Measurements from ENCODE around the gene BBS9. TPM values are rescaled to one million over a fixed set of nuclear protein-coding genes. Genes with fewer than 3 reads are reported as not detected.

BBS9 gene
- total RNA-seq, 1 donor from 2014 or later = 28.4 TPM

- no peaks in the 10 kb centered on the region for H3K4me1 ChIP-seq
- DNase-seq = no peak
- no peak for ATAC-seq
- intact Hi-C loops (cut with DNase I) = no loop called here
- no peaks in the 10 kb centered on the region for H3K36me3 ChIP-seq
- no peaks in the 10 kb centered on the region for H3K9me3 ChIP-seq
- H3K27ac ChIP-seq = no peak overlapping the region
- no peaks in the 10 kb centered on the region for H3K27me3 ChIP-seq (ENCODE audit: low read depth)
- no peak for TF ChIP-seq CTCF (IDR thresholded peaks at IDR 0.05)
- no peak overlapping the region for H3K4me3 ChIP-seq
Observed at GRCh38 chr7:33357846-33358245, 228.5 kb downstream of the BBS9 start.

- ATAC-seq (no peak), DNase-seq (no peak)
- Histone ChIP-seq H3K27ac (no peak overlapping the region), H3K4me3 (no peak overlapping the region), H3K9me3 (no peaks in the 10 kb centered on the region), H3K27me3 (ENCODE audit: low read depth) (no peaks in the 10 kb centered on the region), H3K36me3 (peaks cover 6% of the 10 kb centered on the region), H3K4me1 (no peaks in the 10 kb centered on the region)
- TF ChIP-seq CTCF (IDR thresholded peaks at IDR 0.05) = no peak
- intact Hi-C loops (cut with DNase I) = no loop called here
Observed at GRCh38 chr7:33369888-33370287, 240.5 kb downstream of the BBS9 start.

- ATAC-seq (no peak), DNase-seq (no peak)
- H3K4me1 ChIP-seq = no peaks in the 10 kb centered on the region
- no peak overlapping the region for H3K4me3 ChIP-seq
- no peak for TF ChIP-seq CTCF (IDR thresholded peaks at IDR 0.05)
- H3K27ac ChIP-seq = no peak overlapping the region
- H3K36me3 ChIP-seq = no peaks in the 10 kb centered on the region
- no peaks in the 10 kb centered on the region for H3K9me3 ChIP-seq
- H3K27me3 ChIP-seq (ENCODE audit: low read depth) = no peaks in the 10 kb centered on the region
- intact Hi-C loops (cut with DNase I) = no loop called here
Observed at GRCh38 chr7:33373195-33373594, 243.8 kb downstream of the BBS9 start.

- intact Hi-C loops (cut with DNase I) = no loop called here
- Histone ChIP-seq H3K4me3 (no peak overlapping the region), H3K27ac (no peak overlapping the region), H3K9me3 (no peaks in the 10 kb centered on the region), H3K27me3 (ENCODE audit: low read depth) (no peaks in the 10 kb centered on the region), H3K4me1 (no peaks in the 10 kb centered on the region), H3K36me3 (peaks cover 21% of the 10 kb centered on the region)
- ATAC-seq = no peak
- no peak for DNase-seq
- TF ChIP-seq CTCF (IDR thresholded peaks at IDR 0.05) = no peak
Observed at GRCh38 chr7:33379891-33380525, 250.6 kb downstream of the BBS9 start.

- no peak overlapping the region for H3K4me3 ChIP-seq
- intact Hi-C loops (cut with DNase I) = no loop called here
- no peak overlapping the region for H3K27ac ChIP-seq
- H3K36me3 ChIP-seq = peaks cover 7% of the 10 kb centered on the region
- no peak for ATAC-seq
- no peaks in the 10 kb centered on the region for H3K4me1 ChIP-seq
- no peaks in the 10 kb centered on the region for H3K27me3 ChIP-seq (ENCODE audit: low read depth)
- no peaks in the 10 kb centered on the region for H3K9me3 ChIP-seq
- no peak for DNase-seq
- TF ChIP-seq CTCF (IDR thresholded peaks at IDR 0.05) = no peak
Observed at GRCh38 chr7:33388332-33388731, 259.0 kb downstream of the BBS9 start.
